ENCODE results near the gene RAB11FIP5.

- TF ChIP-seq, protein P1, sequence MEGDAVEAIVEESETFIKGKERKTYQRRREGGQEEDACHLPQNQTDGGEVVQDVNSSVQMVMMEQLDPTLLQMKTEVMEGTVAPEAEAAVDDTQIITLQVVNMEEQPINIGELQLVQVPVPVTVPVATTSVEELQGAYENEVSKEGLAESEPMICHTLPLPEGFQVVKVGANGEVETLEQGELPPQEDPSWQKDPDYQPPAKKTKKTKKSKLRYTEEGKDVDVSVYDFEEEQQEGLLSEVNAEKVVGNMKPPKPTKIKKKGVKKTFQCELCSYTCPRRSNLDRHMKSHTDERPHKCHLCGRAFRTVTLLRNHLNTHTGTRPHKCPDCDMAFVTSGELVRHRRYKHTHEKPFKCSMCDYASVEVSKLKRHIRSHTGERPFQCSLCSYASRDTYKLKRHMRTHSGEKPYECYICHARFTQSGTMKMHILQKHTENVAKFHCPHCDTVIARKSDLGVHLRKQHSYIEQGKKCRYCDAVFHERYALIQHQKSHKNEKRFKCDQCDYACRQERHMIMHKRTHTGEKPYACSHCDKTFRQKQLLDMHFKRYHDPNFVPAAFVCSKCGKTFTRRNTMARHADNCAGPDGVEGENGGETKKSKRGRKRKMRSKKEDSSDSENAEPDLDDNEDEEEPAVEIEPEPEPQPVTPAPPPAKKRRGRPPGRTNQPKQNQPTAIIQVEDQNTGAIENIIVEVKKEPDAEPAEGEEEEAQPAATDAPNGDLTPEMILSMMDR (conservative IDR thresholded peaks at IDR 0.05; ENCODE audit: low read depth in 2 of 2), result no peak
- no peak for TF ChIP-seq ZNF114 (CRISPR knock-in tag; IDR thresholded peaks at IDR 0.05)
- no peak for TF ChIP-seq ETS1 (IDR thresholded peaks at IDR 0.05)
Observed at GRCh38 chr2:73109431-73110167, 3.1 kb downstream of the RAB11FIP5 start.
